ENCODE results near the gene SHC2.
"Not testable (repeated sequence)": the region's sequence is repeated elsewhere in the genome, so short reads cannot be mapped to it uniquely, and the experiment has no call there.

The SHC2 gene

GRCh38 chr19:422213-422916, 38.5 kb downstream of the SHC2 start:
- no peak for DNase-seq

DNA sequence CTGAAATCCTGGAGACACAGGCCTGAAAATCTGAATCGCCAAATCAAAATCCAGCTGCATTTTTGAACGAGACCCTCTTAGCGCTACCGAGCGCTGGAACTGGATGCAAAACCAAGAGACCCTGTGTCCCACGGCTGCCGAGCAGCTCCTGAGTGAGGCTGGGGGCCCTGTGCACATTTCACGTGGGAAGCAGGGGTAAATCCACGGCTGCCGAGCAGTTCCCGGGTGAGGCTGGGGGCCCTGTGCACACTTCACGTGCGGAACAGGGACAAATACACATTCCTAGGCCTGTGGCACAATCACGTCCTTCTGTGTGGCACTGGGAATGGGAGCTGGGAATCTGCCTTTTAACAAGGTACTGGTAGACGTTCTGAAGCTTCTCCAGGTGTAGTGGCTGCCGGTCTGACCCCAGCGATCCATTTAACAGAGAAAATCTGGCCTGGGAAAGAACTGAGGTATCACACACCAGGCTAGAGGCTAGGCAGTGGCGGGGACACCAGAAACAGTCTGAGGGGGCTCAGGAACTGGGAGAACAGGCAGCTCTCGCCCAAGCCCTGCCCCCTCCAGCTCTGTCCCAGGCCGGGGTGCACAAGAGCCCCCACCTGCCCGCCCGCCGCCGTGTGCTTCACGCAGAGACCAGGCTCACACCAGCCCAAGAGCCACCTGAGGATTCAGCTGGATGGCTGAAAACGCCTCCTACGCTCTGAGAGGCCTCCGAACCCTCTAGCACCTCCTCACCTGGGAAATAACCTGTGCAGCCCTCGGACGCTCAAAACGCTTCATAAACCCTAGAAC, 40.9 kb downstream of the SHC2 start:
- no peak for DNase-seq

DNA sequence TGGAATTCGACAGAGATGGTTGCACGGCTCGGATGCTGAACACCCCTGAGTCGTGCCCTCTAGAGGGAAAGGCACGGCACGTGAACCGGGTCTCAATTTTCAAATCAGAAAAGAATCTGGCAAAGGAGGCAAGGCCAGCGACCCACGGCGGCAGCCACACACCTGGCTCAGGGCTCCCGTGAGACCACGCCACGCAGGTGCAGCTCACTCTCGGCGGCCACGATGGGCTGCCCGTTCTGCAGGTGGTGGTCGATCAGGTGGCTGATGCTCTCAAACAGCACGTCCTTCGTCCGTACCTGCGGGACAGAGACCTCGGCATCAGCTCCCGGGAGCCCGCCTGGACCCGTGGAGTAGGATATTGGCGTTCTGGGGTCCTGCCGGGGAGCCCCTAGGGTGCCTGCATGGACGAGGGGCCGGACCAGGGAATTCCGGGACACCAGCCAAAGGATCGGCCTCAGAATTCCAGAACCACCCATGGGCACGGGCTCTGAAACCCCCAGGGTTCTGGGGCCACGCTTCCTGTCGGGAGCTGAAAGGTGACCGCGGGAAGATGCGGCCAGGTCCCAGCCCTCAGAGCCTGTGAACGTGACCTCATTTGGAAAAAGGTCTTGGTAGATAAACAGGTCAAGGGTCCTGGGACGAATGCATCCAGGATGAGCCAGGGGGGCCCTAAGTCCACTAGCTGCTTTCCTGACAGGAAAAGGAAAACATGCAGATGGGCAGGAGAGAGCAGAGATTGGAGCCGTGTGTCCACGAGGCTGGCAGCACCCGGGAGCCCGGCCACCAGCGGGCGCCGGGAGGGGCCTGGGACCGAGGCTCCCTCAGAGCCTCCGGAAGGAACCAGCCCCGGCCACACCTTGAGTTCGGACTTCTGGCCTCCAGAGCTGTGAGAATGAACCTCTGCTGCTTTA, 41.8 kb downstream of the SHC2 start:
- no peak for DNase-seq

DNA sequence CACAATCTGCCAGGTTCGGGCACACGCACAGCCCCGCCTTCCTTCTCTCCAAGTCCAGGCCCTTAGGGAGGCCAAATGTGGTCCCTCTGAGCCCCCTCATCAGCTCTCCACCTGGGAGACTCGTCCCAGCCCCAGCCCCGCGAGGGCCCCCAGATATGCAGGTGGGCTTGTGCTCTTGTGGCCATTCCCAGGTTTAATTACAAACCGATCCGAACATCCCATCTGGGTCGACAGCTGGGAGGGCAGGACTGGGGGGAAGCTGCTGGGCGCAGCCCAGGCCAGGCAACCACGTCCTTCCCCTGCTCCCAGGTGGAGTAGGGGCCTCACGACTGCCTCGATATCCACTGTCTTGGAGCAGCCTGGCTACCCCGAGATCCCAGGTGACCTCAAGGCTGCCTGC, 44.4 kb downstream of the SHC2 start:
- DNase-seq, result no peak

- no peak for DNase-seq
Observed at GRCh38 chr19:415292-415691, 45.5 kb downstream of the SHC2 start.

- no peak for DNase-seq
Observed at GRCh38 chr19:413756-414420, 46.9 kb downstream of the SHC2 start.

DNA sequence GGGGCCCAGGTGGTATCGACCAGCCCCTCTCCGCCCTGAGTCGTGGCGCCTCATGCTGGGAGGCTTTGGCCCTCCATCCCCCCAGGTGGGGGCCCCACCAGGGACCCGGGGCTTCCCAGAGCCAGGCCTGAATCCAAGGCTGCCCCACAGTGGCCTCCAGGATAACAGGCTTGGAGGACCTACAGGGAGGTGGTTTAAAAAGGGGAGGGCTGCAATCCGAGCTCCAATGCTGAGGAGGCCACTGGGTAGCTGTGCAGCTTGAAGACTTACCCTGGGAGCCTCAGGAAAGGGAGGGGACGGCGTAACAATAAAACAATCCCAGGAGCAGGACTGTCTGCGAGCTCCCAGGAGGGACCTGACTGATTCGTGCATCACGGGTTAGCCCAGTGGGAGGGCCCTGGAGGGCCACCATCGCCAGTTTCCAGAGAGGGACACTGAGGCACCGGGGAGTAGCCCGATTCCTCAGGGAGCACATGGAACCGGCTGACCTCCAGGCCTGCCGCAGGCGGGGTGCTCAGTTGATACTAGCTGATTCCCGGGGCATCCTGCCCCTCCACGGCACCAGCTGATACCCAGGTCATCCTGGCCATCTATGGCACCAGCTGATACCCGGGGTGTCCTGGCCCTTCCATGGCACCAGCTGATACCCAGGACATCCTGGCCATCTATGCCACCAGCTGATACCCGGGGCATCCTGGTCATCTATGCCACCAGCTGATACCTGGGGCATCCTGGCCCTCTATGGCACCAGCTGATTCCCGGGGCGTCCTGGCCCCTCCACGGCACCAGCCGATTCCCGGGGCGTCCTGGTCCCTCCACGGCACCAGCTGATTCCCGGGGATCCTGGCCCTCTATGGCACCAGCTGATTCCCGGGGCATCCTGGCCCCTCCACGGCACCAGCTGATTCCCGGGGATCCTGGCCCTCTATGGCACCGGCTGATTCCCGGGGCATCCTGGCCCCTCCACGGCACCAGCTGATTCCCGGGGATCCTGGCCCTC, 48.2 kb downstream of the SHC2 start:
- no peak for DNase-seq

GRCh38 chr19:411723-412355, 49.0 kb downstream of the SHC2 start:
- no peak for DNase-seq

GRCh38 chr19:411121-411722, 49.6 kb downstream of the SHC2 start:
- DNase-seq, result not testable (repeated sequence)

- no peak for DNase-seq
Observed at GRCh38 chr19:410243-410781, 50.5 kb downstream of the SHC2 start.

DNA sequence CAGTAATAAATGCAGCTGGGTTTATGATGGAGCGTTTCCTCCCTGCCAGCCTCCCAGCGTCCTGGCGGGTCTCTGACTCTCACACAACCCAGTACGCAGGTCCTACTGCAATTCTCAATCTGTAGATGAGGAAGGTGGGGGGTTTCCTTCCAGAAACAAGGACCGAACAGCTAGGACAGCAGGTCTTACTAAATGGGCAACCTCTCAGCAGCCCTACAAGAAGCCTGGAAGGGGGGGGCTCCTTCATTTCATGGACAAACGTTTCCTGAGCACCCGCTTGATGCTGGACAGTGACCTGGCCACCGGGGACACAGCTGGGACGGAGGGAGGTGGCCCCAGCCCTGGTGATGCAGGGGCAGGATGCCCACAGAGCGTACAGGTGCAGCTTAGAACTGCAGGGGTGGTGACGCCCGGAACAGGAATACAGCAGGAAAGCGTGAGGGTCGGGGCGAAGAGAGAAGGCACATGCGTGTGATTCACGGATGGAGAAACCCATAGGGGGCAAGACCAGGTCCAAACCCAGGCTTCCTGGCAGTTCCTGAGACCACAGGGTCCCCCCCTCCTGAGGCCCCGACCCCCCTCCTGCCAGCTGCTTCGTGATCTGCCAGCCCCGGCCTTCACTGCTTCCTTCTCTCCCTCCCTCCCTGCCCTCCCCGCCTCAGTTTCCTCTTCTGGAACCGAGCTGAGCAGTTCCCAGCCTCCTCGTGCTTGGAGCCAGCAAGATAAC, 51.2 kb downstream of the SHC2 start:
- DNase-seq, result no peak

- peak; percentile 14 to 23 for DNase-seq
Observed at GRCh38 chr19:408902-409515, 51.8 kb downstream of the SHC2 start, which contains the start of gene C2CD4C. Gene C2CD4C, minus strand, starts transcription at chr19:409147. Its CDS starts 786 bp downstream, at chr19:408361.

DNA sequence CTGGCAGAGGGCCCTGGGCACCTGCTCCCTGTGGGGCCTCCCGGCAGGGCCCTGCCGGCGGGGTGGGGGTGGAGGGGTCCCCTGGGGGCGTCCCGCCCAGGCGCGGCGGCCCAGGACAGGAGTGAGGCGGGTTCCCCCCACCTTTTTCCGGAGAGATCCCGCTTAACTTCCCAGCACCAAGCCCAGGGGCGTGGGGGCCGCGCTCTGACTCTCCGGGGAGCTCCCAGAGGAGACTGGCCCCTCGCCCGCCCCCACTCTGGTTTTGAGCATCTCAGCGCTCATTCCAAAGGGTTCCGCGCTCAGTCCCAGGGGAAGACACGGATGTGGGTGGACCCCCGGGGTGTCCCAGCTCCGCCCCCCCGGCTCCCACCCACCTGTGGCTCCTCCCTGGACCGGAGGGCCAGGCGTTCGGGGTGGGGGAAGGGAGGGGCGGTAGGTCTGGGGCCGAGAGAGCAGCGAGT, 52.4 kb downstream of the SHC2 start:
- no peak for DNase-seq

GRCh38 chr19:407511-408440, 53.1 kb downstream of the SHC2 start:
- DNase-seq, result no peak

DNA sequence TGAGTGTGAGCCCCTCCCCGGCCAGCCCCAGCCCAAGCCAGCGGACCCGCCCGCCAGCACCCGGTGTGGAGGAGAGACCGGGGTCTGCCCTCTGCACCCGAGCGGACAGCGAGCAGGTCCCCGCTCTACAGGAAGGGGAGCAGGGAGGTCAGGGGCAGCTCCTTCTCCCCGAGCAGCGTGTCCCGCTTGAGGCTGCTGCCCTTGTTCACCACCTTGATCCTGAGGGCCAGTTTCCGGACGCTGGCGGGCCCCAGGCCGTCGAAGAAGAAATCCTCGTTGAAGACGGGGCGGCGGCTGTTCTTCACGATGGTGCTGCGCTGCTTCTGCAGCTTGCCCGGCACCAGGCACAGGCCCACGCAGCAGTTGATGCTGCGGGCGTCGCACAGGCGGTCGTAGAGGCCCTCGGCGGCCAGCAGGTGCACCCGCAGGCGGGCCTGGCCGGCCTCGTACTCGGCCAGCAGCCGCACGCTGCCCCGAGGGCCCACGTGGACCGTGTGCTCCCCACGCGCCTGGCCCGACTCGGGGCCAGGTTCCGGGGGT, 53.8 kb downstream of the SHC2 start:
- no peak for DNase-seq

GRCh38 chr19:406135-406781, 54.6 kb downstream of the SHC2 start:
- no peak for DNase-seq
